Calu3 (cell line): ENCODE measurements around the gene CTSW. TPM values are rescaled to one million over a fixed set of nuclear protein-coding genes. Genes with fewer than 3 reads are reported as not detected.

Source experiments
- BruUV-seq: library from RNA; stranded (reverse); fragments of 400-500 nt; replicated peaks from 2 replicates; lab custom pipeline; 2021; lab: Mats Ljungman, UMichigan
- CTCF ChIA-PET: fragments of 300-600 bp; sonication (Branson Sonifier 250); formaldehyde crosslinking; loops from one replicate; lab custom pipeline; 2022; ENCODE audit warnings: antibody characterized with exemption; lab: Charles Lee
- DNase-seq: peaks from one replicate; pipeline ENCODE4 v3.0.0; 2022
- H3K27ac Mint-ChIP-seq: one replicate; pipeline ENCODE4 v1.8.0; 2022; ENCODE audit warnings: mixed read lengths; ENCODE audit not compliant: unreplicated experiment
- H3K27me3 Mint-ChIP-seq: one replicate; pipeline ENCODE4 v1.8.0; 2022; ENCODE audit warnings: mixed read lengths; ENCODE audit not compliant: unreplicated experiment
- H3K36me3 Mint-ChIP-seq: one replicate; pipeline ENCODE4 v1.8.0; 2022; ENCODE audit warnings: mild to moderate bottlenecking, moderate library complexity, mixed read lengths; ENCODE audit not compliant: insufficient read depth, unreplicated experiment
- H3K4me1 Mint-ChIP-seq: one replicate; pipeline ENCODE4 v1.8.0; 2022; ENCODE audit warnings: mild to moderate bottlenecking, low read depth, mixed read lengths; ENCODE audit not compliant: unreplicated experiment
- H3K4me3 Mint-ChIP-seq: one replicate; pipeline ENCODE4 v1.8.0; 2022; ENCODE audit warnings: mild to moderate bottlenecking, low read depth, moderate library complexity, mixed read lengths; ENCODE audit not compliant: unreplicated experiment
- H3K9me3 Mint-ChIP-seq: one replicate; pipeline ENCODE4 v1.8.0; 2022; ENCODE audit warnings: low read depth, mixed read lengths; ENCODE audit not compliant: unreplicated experiment
- CTCF ChIP-seq: fragments of 200-600 bp; IDR thresholded peaks from one replicate; pipeline ENCODE4 v1.8.0; 2022; ENCODE audit warnings: antibody characterized with exemption; ENCODE audit not compliant: unreplicated experiment
- intact Hi-C: fragments of 100-400 bp; cut with micrococcal nuclease; formaldehyde crosslinking; loops from one replicate; pipeline ENCODE4 v1.10.0; 2022; ENCODE audit not compliant: unreplicated experiment
- total RNA-seq: library from RNA; stranded (reverse); gene quantifications from 2 replicates; pipeline ENCODE4 v1.2.3, GENCODE V29; 2022

CTSW gene
- total RNA-seq, 1 experiment from 2014 or later = not detected

- peaks cover 83% of the 10 kb centered on the region for H3K36me3 Mint-ChIP-seq
These were observed 17.4 kb upstream of the CTSW start for GRCh38 chr11:65862191-65862735.

GRCh38 chr11:65862941-65863888 is 16.4 kb upstream of the CTSW start:
- no TSS peak for BruUV-seq
- CTCF ChIA-PET = no interaction called here
- no peak overlapping the region for H3K27ac Mint-ChIP-seq
- intact Hi-C loops = no loop called here
- TF ChIP-seq CTCF = no peak
- peaks cover 75% of the 10 kb centered on the region for H3K36me3 Mint-ChIP-seq
- DNase-seq = no peak
- no peaks in the 10 kb centered on the region for H3K27me3 Mint-ChIP-seq
- no peak overlapping the region for H3K4me3 Mint-ChIP-seq
- peaks cover 17% of the 10 kb centered on the region for H3K4me1 Mint-ChIP-seq
- H3K9me3 Mint-ChIP-seq = no peaks in the 10 kb centered on the region

More at GRCh38 chr11:65862191-65862735, 17.4 kb upstream of the CTSW start:
- intact Hi-C loops = no loop called here
- Mint-ChIP-seq H3K9me3 (no peaks in the 10 kb centered on the region), H3K4me3 (peak overlapping the region; percentile 84), H3K4me1 (peaks cover 17% of the 10 kb centered on the region), H3K27ac (no peak overlapping the region), H3K27me3 (no peaks in the 10 kb centered on the region)
- CTCF ChIA-PET = no interaction called here
- no peak for TF ChIP-seq CTCF
- BruUV-seq = no TSS peak
- no peak for DNase-seq

GRCh38 chr11:65863889-65864705 is 15.5 kb upstream of the CTSW start:
- peaks cover 9% of the 10 kb centered on the region for H3K4me1 Mint-ChIP-seq
- no peak overlapping the region for H3K4me3 Mint-ChIP-seq
- no peaks in the 10 kb centered on the region for H3K27me3 Mint-ChIP-seq
- no peak for TF ChIP-seq CTCF
- no peak for DNase-seq
- no peaks in the 10 kb centered on the region for H3K9me3 Mint-ChIP-seq
- no TSS peak for BruUV-seq
- CTCF ChIA-PET = no interaction called here
- peaks cover 67% of the 10 kb centered on the region for H3K36me3 Mint-ChIP-seq
- H3K27ac Mint-ChIP-seq = no peak overlapping the region
- intact Hi-C loops = no loop called here

GRCh38 chr11:65864706-65865471 is 14.7 kb upstream of the CTSW start:
- CTCF ChIA-PET = no interaction called here
- intact Hi-C loops = no loop called here
- DNase-seq = no peak
- Mint-ChIP-seq H3K36me3 (peaks cover 67% of the 10 kb centered on the region), H3K9me3 (no peaks in the 10 kb centered on the region), H3K27me3 (peaks cover 7% of the 10 kb centered on the region), H3K4me1 (peaks cover 5% of the 10 kb centered on the region), H3K4me3 (no peak overlapping the region), H3K27ac (no peak overlapping the region)
- no TSS peak for BruUV-seq
- no peak for TF ChIP-seq CTCF
